H1 (cell line): ENCODE results near the gene CISTR. TPM values are rescaled to one million over a fixed set of nuclear protein-coding genes. Genes with fewer than 3 reads are reported as not detected.

Experiments
- CTCF ChIA-PET: fragments of 300-600 bp; sonication (Branson Sonifier 250); formaldehyde crosslinking; loops from one replicate; lab custom pipeline; 2021; ENCODE audit not compliant: partially characterized antibody; lab: Charles Lee
- POLR2A ChIA-PET: fragments of 300-600 bp; sonication (Branson Sonifier 250); formaldehyde crosslinking; loops from one replicate; lab custom pipeline; 2021; ENCODE audit warnings: inconsistent platforms; ENCODE audit not compliant: partially characterized antibody; lab: Charles Lee
- DNase-seq, 2 experiments: peaks; one replicate each; pipeline versions ENCODE4 v3.0.0 to v3.0.0-alpha.2; 2010 to 2022; ENCODE audit warnings: low spot score in 2 of 2, low read depth in 1 of 2, mixed read lengths in 1 of 2
- FAIRE-seq: peaks from 2 replicates; lab custom pipeline; 2011; peaks lifted over from hg19 to GRCh38; lab: Jason Lieb, UNC
- H2AFZ ChIP-seq: 2 replicates; pipeline ENCODE4 v1.8.1; 2012; ENCODE audit warnings: low read length, inconsistent platforms
- H2AK5ac ChIP-seq: 2 replicates; pipeline ENCODE4 v1.6.1; 2013; ENCODE audit warnings: low read depth, low read length
- H2BK120ac ChIP-seq: replicated peaks from 2 replicates; pipeline ENCODE3; 2013; ENCODE audit warnings: low read depth, low read length, inconsistent platforms
- H2BK12ac ChIP-seq: 2 replicates; pipeline ENCODE4 v1.6.1; 2013; ENCODE audit warnings: low read depth, low read length
- H2BK15ac ChIP-seq: 2 replicates; pipeline ENCODE4 v1.6.1; 2013; ENCODE audit warnings: low read length
- H2BK20ac ChIP-seq: 2 replicates; pipeline ENCODE4 v1.6.1; 2013; ENCODE audit warnings: low read length
- H2BK5ac ChIP-seq: 2 replicates; pipeline ENCODE4 v1.6.1; 2013; ENCODE audit warnings: low read depth, low read length
- H3K14ac ChIP-seq: 2 replicates; pipeline ENCODE4 v1.6.1; 2013; ENCODE audit warnings: inconsistent platforms; ENCODE audit not compliant: insufficient read length
- H3K18ac ChIP-seq: 2 replicates; pipeline ENCODE4 v1.6.1; 2013; ENCODE audit warnings: low read length; ENCODE audit errors: extremely low read depth
- H3K23ac ChIP-seq: 2 replicates; pipeline ENCODE4 v1.6.1; 2013; ENCODE audit warnings: inconsistent platforms; ENCODE audit not compliant: insufficient read length
- H3K23me2 ChIP-seq: 2 replicates; pipeline ENCODE4 v1.6.1; 2013; ENCODE audit warnings: low read depth, low read length
- H3K27ac ChIP-seq: 2 replicates; pipeline ENCODE4 v1.6.1; 2011; ENCODE audit warnings: low read depth, low read length, inconsistent platforms
- H3K27me3 ChIP-seq, 4 experiments: replicated peaks in 1 of 4; 1 replicate in 1 of 4; 2 replicates in 3 of 4; pipeline versions ENCODE4 v1.6.1 to v1.8.1; 2011 to 2013; ENCODE audit warnings: low read length in 3 of 4, mild to moderate bottlenecking in 3 of 4, inconsistent platforms in 2 of 4, mixed read lengths in 2 of 4, moderate library complexity in 1 of 4; ENCODE audit not compliant: control insufficient read depth in 3 of 4, insufficient read depth in 3 of 4; ENCODE audit errors: extremely low read depth in 1 of 4
- H3K36me3 ChIP-seq, 4 experiments: 2 replicates each; pipeline versions ENCODE4 v1.6.1 to v1.8.1; 2011 to 2013; ENCODE audit warnings: mild to moderate bottlenecking in 4 of 4, low read length in 3 of 4, moderate library complexity in 2 of 4, control low read depth in 1 of 4, inconsistent platforms in 1 of 4; ENCODE audit not compliant: insufficient read depth in 4 of 4, control insufficient read depth in 2 of 4
- H3K4ac ChIP-seq: replicated peaks from 2 replicates; pipeline ENCODE3; 2013; ENCODE audit warnings: low read length, low read depth, mixed read lengths, inconsistent platforms; ENCODE audit not compliant: insufficient read length
- H3K4me1 ChIP-seq, 4 experiments: replicated peaks in 1 of 4; 1 replicate in 1 of 4; 2 replicates in 3 of 4; pipeline versions ENCODE4 v1.6.1 to v1.8.1; 2011 to 2013; ENCODE audit warnings: low read length in 3 of 4, inconsistent platforms in 2 of 4, mixed read lengths in 1 of 4; ENCODE audit not compliant: insufficient read depth in 4 of 4, control insufficient read depth in 3 of 4
- H3K4me2 ChIP-seq, 2 experiments: 2 replicates each; pipeline versions ENCODE4 v1.6.1 to v1.8.1; 2011 to 2013; ENCODE audit warnings: low read depth in 2 of 2, low read length in 2 of 2, control low read depth in 1 of 2, inconsistent platforms in 1 of 2, mild to moderate bottlenecking in 1 of 2; ENCODE audit not compliant: insufficient read depth in 1 of 2
- H3K4me3 ChIP-seq, 4 experiments: fragments of 200-600, 300-600 bp in 1 of 4; sonication (generic), shearing (Covaris generic), sonication (Bioruptor Twin) in 1 of 4; 2 replicates each; pipeline versions ENCODE4 v1.5.1 to v1.8.1; 2011 to 2016; ENCODE audit warnings: low read length in 4 of 4, low read depth in 3 of 4, control low read depth in 2 of 4, inconsistent platforms in 2 of 4, mild to moderate bottlenecking in 2 of 4, mixed read lengths in 1 of 4, moderate library complexity in 1 of 4; ENCODE audit not compliant: insufficient read depth in 2 of 4; ENCODE audit errors: extremely low read depth in 1 of 4
- H3K56ac ChIP-seq: replicated peaks from 2 replicates; pipeline ENCODE3; 2013; ENCODE audit warnings: low read depth, mild to moderate bottlenecking, mixed read lengths, low read length, inconsistent platforms; ENCODE audit not compliant: insufficient read length
- H3K79me1 ChIP-seq: 2 replicates; pipeline ENCODE4 v1.6.1; 2013; ENCODE audit warnings: low read depth, low read length, control low read depth
- H3K79me2 ChIP-seq, 2 experiments: 2 replicates each; pipeline versions ENCODE4 v1.6.1 to v1.8.1; 2012 to 2013; ENCODE audit warnings: low read length in 2 of 2, mild to moderate bottlenecking in 2 of 2, inconsistent platforms in 1 of 2; ENCODE audit not compliant: insufficient read depth in 2 of 2, control insufficient read depth in 1 of 2
- H3K9ac ChIP-seq, 4 experiments: replicated peaks in 1 of 4; 1 replicate in 1 of 4; 2 replicates in 3 of 4; pipeline versions ENCODE4 v1.6.1 to v1.8.1; 2011 to 2013; ENCODE audit warnings: low read depth in 3 of 4, low read length in 3 of 4, control low read depth in 2 of 4, mild to moderate bottlenecking in 2 of 4, moderate library complexity in 2 of 4, inconsistent platforms in 1 of 4; ENCODE audit errors: extremely low read depth in 1 of 4
- H3K9me3 ChIP-seq, 2 experiments: 2 replicates each; pipeline versions ENCODE4 v1.6.1 to v1.8.1; 2012 to 2013; ENCODE audit warnings: mild to moderate bottlenecking in 2 of 2, moderate library complexity in 2 of 2, control low read depth in 1 of 2, inconsistent platforms in 1 of 2, low read depth in 1 of 2, low read length in 1 of 2, mixed read lengths in 1 of 2; ENCODE audit not compliant: insufficient read depth in 2 of 2
- H4K20me1 ChIP-seq, 2 experiments: replicated peaks in 1 of 2; 2 replicates each; pipeline versions ENCODE3 to v1.8.1; 2011 to 2013; ENCODE audit warnings: inconsistent platforms in 2 of 2, low read length in 2 of 2, mild to moderate bottlenecking in 1 of 2; ENCODE audit not compliant: insufficient read depth in 2 of 2, control insufficient read depth in 1 of 2
- H4K5ac ChIP-seq: 2 replicates; pipeline ENCODE4 v1.6.1; 2013; ENCODE audit warnings: low read length, low read depth, mixed read lengths, inconsistent platforms; ENCODE audit not compliant: insufficient read length
- H4K8ac ChIP-seq: 2 replicates; pipeline ENCODE4 v1.8.0; 2013; ENCODE audit warnings: mild to moderate bottlenecking, moderate library complexity, low read length, inconsistent platforms; ENCODE audit not compliant: insufficient read depth; ENCODE audit errors: extremely low read depth
- H4K91ac ChIP-seq: replicated peaks from 2 replicates; pipeline ENCODE3; 2013; ENCODE audit warnings: low read length, mixed read lengths, inconsistent platforms; ENCODE audit not compliant: insufficient read length
- ASH2L ChIP-seq: fragments of 200-600, 300-600 bp; sonication (generic); IDR thresholded peaks from one replicate; pipeline ENCODE4 v1.7.1; 2017; ENCODE audit warnings: low read length
- CBX5 ChIP-seq: fragments of 300-800, 300-1000 bp; sonication (generic); IDR thresholded peaks from 2 replicates; pipeline ENCODE4 v1.7.1; 2016; ENCODE audit warnings: antibody characterized with exemption, low read length, low read depth
- CHD2 ChIP-seq: IDR thresholded peaks from 2 replicates; pipeline ENCODE4 v1.6.1; 2012; ENCODE audit warnings: low read length, improper control_type of control experiment
- GTF2F1 ChIP-seq: IDR thresholded peaks from 2 replicates; pipeline ENCODE4 v1.6.1; 2012; ENCODE audit warnings: low read depth, low read length, improper control_type of control experiment, borderline replicate concordance
- JUN ChIP-seq: IDR thresholded peaks from 2 replicates; pipeline ENCODE4 v1.6.1; 2011; ENCODE audit warnings: low read depth, mild to moderate bottlenecking, improper control_type of control experiment, low read length
- JUND ChIP-seq: IDR thresholded peaks from 2 replicates; pipeline ENCODE4 v1.6.1; 2011; ENCODE audit warnings: mild to moderate bottlenecking, improper control_type of control experiment, low read length
- PHF8 ChIP-seq: fragments of 200-600 bp; sonication (generic); conservative IDR thresholded peaks from 2 replicates; pipeline ENCODE4 v1.7.1; 2012; ENCODE audit warnings: low read depth, mild to moderate bottlenecking, inconsistent platforms, low read length, moderate library complexity
- POLR2A ChIP-seq, 2 experiments: IDR thresholded peaks; 1 replicate in 1 of 2; 2 replicates in 1 of 2; pipeline ENCODE4 v1.6.1; 2011; ENCODE audit warnings: low read depth in 2 of 2, low read length in 2 of 2, mild to moderate bottlenecking in 2 of 2; ENCODE audit errors: control extremely low read depth in 1 of 2
- POU5F1 ChIP-seq: IDR thresholded peaks from 2 replicates; pipeline ENCODE4 v1.6.1; 2011; ENCODE audit warnings: low read depth, mild to moderate bottlenecking, low read length, moderate library complexity
- RXRA ChIP-seq: IDR thresholded peaks from 2 replicates; pipeline ENCODE4 v1.6.1; 2011; ENCODE audit warnings: low read depth, mild to moderate bottlenecking, low read length, moderate library complexity; ENCODE audit not compliant: insufficient read depth
- YY1 ChIP-seq: IDR thresholded peaks from 2 replicates; pipeline ENCODE4 v1.6.1; 2011; ENCODE audit warnings: low read depth, mild to moderate bottlenecking, low read length
- WGBS, 2 experiments: shearing (Covaris generic) in 1 of 2; methylation state at CpG; one replicate each; pipeline versions ENCODE4 v1.1.6 to v1.1.7; 2013 to 2015; ENCODE audit warnings: low lambda C conversion rate in 2 of 2, mixed read lengths in 2 of 2, inconsistent platforms in 1 of 2, low coverage in 1 of 2, missing lambda C conversion rate in 1 of 2; ENCODE audit not compliant: insufficient replicate concordance in 2 of 2, insufficient coverage in 1 of 2, insufficient read length in 1 of 2; ENCODE audit errors: extremely low coverage in 1 of 2, missing lambda C conversion rate in 1 of 2; 5-methylcytosine and 5-hydroxymethylcytosine counted together
- polyA plus RNA-seq, 7 experiments: library from polyadenylated mRNA; depleted of rRNA in 3 of 7; stranded (reverse) in 5 of 7; unstranded in 2 of 7; fragments of >200 nt in 5 of 7; fragments of 200-250 nt in 2 of 7; gene quantifications; 1 replicate in 5 of 7; 2 replicates in 1 of 7; 4 replicates in 1 of 7; pipeline versions ENCODE4 v1.2.1 to v1.2.3, GENCODE V29; 2011 to 2013; ENCODE audit warnings: missing spikeins in 2 of 7, mixed read lengths in 2 of 7
- total RNA-seq: library from RNA; stranded (reverse); fragmentation: NEBNext Ultra II Directional; extraction: Animal tissue kit (Norgen Biotek cat#: 25700); gene quantifications from 2 replicates; pipeline ENCODE4 v1.2.1, GENCODE V29; 2021
- TF ChIP-seq, protein P1 (sequence below): IDR thresholded peaks from 2 replicates; pipeline ENCODE4 v1.6.1; 2012; ENCODE audit warnings: inconsistent platforms
- TF ChIP-seq, protein P2 (sequence below), 3 experiments: IDR thresholded peaks; 1 replicate in 2 of 3; 2 replicates in 1 of 3; pipeline versions ENCODE4 v1.5.1 to v1.6.1; 2011; ENCODE audit warnings: low read length in 3 of 3, mild to moderate bottlenecking in 3 of 3, inconsistent platforms in 2 of 3, low read depth in 1 of 3, moderate library complexity in 1 of 3; ENCODE audit not compliant: insufficient read depth in 1 of 3; ENCODE audit errors: control extremely low read depth in 1 of 3

CISTR gene
- total and polyA plus RNA-seq, 2 of the 8 experiments (the other 6 are each of a cell fraction or from before 2014, with no cell fraction given), result not detected

DNA sequence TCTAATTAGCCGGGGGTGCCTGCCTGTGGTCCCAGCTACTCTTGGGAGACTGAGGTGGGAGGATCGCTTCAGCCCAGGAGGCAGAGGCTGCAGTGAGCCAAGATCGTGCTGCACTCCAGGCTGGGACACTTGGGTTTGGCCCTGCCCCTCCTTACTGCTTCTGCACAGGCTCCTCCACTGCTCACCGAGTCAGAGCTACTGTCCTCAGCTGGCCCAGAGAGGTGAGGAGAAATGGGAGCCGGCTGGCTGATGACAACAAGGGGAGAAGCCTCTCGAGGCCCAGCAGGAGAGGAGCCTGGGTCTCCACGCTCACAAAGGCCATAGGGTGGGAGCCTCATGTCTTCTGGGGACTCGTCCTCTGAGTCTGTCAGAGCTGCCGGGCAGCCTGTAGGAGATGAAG, 38.3 kb downstream of the CISTR start:
- CTCF ChIA-PET, result interaction anchor here (0.9 to 5.6 kb wide), 7 partner anchors 8 to 31 kb away, joined by 3 to 82 read pairs (median 5); no protein-coding TSS in a partner anchor
- no peak for TF ChIP-seq RXRA
- no peak for TF ChIP-seq JUN
- TF ChIP-seq, protein P1, sequence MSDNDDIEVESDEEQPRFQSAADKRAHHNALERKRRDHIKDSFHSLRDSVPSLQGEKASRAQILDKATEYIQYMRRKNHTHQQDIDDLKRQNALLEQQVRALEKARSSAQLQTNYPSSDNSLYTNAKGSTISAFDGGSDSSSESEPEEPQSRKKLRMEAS, result no peak
- no peak for TF ChIP-seq CBX5
- TF ChIP-seq PHF8, result no peak
- no peak for TF ChIP-seq CHD2
- no peak for TF ChIP-seq YY1
- no peak for TF ChIP-seq POU5F1
- TF ChIP-seq JUND, result no peak
- no peak for TF ChIP-seq ASH2L
- no peak for TF ChIP-seq POLR2A (IDR thresholded peaks at IDR 0.05; ENCODE audit: control extremely low read depth in 1 of 2, low read depth in 2 of 2, low read length in 2 of 2)
- no peak for TF ChIP-seq GTF2F1
- TF ChIP-seq, protein P2, sequence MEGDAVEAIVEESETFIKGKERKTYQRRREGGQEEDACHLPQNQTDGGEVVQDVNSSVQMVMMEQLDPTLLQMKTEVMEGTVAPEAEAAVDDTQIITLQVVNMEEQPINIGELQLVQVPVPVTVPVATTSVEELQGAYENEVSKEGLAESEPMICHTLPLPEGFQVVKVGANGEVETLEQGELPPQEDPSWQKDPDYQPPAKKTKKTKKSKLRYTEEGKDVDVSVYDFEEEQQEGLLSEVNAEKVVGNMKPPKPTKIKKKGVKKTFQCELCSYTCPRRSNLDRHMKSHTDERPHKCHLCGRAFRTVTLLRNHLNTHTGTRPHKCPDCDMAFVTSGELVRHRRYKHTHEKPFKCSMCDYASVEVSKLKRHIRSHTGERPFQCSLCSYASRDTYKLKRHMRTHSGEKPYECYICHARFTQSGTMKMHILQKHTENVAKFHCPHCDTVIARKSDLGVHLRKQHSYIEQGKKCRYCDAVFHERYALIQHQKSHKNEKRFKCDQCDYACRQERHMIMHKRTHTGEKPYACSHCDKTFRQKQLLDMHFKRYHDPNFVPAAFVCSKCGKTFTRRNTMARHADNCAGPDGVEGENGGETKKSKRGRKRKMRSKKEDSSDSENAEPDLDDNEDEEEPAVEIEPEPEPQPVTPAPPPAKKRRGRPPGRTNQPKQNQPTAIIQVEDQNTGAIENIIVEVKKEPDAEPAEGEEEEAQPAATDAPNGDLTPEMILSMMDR (IDR thresholded peaks at IDR 0.05; ENCODE audit: control extremely low read depth in 1 of 3, insufficient read depth in 1 of 3, low read depth in 1 of 3, low read length in 3 of 3), result no peak

More for the DNA sequence above, 38.3 kb downstream of the CISTR start:
- Histone ChIP-seq H3K23me2 (no peaks in the 10 kb centered on the region), H3K9ac (no peak overlapping the region), H3K4me1 (no peaks in the 10 kb centered on the region; a peak in 1 of 7 replicates), H3K4me3 (no peak overlapping the region), H4K8ac (no peak overlapping the region), H2AK5ac (no peak overlapping the region), H3K56ac (no peak overlapping the region), H2BK5ac (no peak overlapping the region), H3K9me3 (no peaks in the 10 kb centered on the region), H3K79me2 (no peaks in the 10 kb centered on the region), H3K79me1 (no peaks in the 10 kb centered on the region), H2BK15ac (no peak overlapping the region), H3K36me3 (no peaks in the 10 kb centered on the region), H3K14ac (no peak overlapping the region), H2BK20ac (no peak overlapping the region), H3K27ac (no peak overlapping the region), H3K18ac (no peak overlapping the region), H4K5ac (no peak overlapping the region), H3K4ac (no peak overlapping the region), H2AFZ (no peak overlapping the region), H3K4me2 (no peak overlapping the region), H4K91ac (no peak overlapping the region), H2BK120ac (no peak overlapping the region), H4K20me1 (peaks cover 0 to 3% of the 10 kb centered on the region in 2 experiments), H3K27me3 (no peaks in the 10 kb centered on the region; a peak in 1 of 7 replicates), H3K23ac (no peak overlapping the region), H2BK12ac (no peak overlapping the region)
- POLR2A ChIA-PET, result interaction anchor here (0.7 to 2.2 kb wide), 3 partner anchors 25 to 443 kb away, joined by 3 to 5 read pairs (median 3); partner anchors contain the start of gene ATP5MC2
- no peak for FAIRE-seq
- WGBS, 2 experiments, result 92% methylated on average over 9 of the region's 9 CpGs; no CpG with 5 or more reads in 1 of the 2 experiments
- no peak for DNase-seq
